Measurements from ENCODE around the gene HOXB5. TPM values are rescaled to one million over a fixed set of nuclear protein-coding genes. Genes with fewer than 3 reads are reported as not detected.

Gene HOXB5
- total RNA-seq, 1 experiment from 2014 or later: 2.3 TPM

DNA sequence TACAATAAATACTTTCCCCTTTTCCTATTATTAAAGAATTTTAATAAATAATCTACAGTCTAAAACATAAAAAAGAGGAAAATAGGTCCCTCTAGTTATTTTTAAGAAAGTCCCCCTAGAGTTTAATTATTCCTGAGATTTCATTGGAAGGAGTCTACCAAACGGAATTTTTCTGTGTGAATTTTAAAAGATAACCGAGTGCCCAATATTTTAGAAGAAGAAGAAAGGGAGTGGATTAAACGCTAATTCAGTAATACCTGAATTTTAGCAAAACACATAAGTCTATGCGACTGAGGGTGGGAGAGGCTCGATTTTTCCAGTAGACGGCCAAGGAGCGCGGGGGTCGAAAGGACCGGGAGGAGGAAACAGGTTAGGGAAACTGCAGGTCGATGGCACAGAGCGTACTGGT lies 50.9 kb downstream of the HOXB5 start:
- no peak for DNase-seq (ENCODE audit: extremely low read depth, low read depth)

DNA sequence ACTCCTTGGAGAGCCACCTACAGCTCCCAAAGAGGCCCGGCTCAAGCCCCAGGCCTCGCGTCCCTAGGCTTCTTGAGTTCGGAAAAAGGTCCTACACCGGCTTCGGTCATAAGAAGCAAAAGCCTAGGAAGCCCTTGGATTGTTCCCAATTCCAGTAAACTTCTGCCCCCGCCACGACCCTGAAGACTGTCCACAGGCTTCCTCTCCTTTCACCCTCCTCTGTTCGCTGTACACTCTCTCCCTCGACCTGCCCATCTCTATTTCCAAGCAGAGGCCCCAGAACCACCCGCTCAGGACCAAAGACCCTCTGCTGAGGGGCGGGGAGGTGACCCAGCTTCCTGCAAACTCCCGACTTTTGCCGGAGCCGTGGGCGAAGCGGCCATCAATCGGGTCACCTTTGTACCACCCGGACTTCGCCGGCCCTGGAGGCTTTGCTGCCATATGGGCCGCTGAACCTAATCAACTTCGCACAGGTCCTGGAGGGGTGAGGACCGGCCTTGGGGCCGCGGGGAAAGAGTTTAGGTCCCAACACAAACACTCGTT lies 51.4 kb downstream of the HOXB5 start:
- no peak for DNase-seq (ENCODE audit: extremely low read depth, low read depth)

DNA sequence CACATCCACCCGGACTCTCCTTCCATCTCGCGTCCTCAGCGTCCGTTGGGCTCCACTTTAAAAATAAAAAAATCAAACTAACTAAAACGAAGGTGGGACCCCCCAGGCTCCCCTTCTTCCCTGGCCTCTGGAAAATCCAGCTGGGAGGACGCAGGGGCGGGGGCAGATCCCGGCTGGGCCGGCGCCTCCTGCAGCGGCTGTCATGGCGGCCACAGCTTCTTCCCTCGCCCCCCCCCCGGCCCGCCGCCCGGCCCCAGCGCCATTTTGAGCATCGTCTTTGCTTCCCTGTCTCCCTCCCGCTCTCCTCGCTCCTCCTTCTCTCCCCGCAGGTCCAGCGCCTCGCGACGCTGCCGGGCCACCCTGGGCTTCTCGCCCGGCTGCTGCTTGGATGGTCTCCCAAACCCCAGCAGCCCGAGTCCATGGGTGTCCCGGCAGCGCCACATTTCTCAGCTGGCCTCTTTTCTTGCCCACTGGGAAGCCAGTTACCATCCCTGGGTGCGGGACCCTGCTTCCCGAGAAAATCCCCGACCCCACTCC lies 51.9 kb downstream of the HOXB5 start:
- DNase-seq (ENCODE audit: extremely low read depth, low read depth): no peak

Small RNA genes within 50 kb of the gene (small RNA-seq; reads per million reads assigned to genes)
- 0.27 to 3.3 reads per million in 2 experiments for gene MIR196A1

Other genes with a start within 250 kb of the HOXB5 start
- gene SKAP1, start 163.6 kb downstream of the HOXB5 start, total RNA-seq (2014; rRNA removed; shearing (Covaris generic)): 0.20 TPM in 1 of 2 replicates, not detected in the other
- gene HOXB1, start 62.8 kb downstream of the HOXB5 start, total RNA-seq (2014; rRNA removed; shearing (Covaris generic)): not detected in 2 replicates
- 0.52 TPM in 1 of 2 replicates, not detected in the other for gene HOXB2, start 48.7 kb downstream of the HOXB5 start, total RNA-seq (2014; rRNA removed; shearing (Covaris generic))
- 0.67 TPM in 1 of 2 replicates, not detected in the other for gene HOXB4, start 15.4 kb downstream of the HOXB5 start, total RNA-seq (2014; rRNA removed; shearing (Covaris generic))
- 1.4 and 5.3 TPM in 2 replicates for gene HOXB3, start 3.5 kb downstream of the HOXB5 start, total RNA-seq (2014; rRNA removed; shearing (Covaris generic))
- 11.6 and 13.7 TPM in 2 replicates for gene HOXB6, start 11.2 kb upstream of the HOXB5 start, total RNA-seq (2014; rRNA removed; shearing (Covaris generic))
- gene HOXB7, start 17.2 kb upstream of the HOXB5 start, total RNA-seq (2014; rRNA removed; shearing (Covaris generic)): 12.3 and 13.0 TPM in 2 replicates
- 0.52 and 1.2 TPM in 2 replicates for gene HOXB8, start 21.5 kb upstream of the HOXB5 start, total RNA-seq (2014; rRNA removed; shearing (Covaris generic))
- 22.2 and 24.7 TPM in 2 replicates for gene HOXB9, start 32.6 kb upstream of the HOXB5 start, total RNA-seq (2014; rRNA removed; shearing (Covaris generic))
- not detected in 2 replicates for gene PRAC1, start 128.7 kb upstream of the HOXB5 start, total RNA-seq (2014; rRNA removed; shearing (Covaris generic))
- gene PRAC2, start 129.4 kb upstream of the HOXB5 start, total RNA-seq (2014; rRNA removed; shearing (Covaris generic)): not detected in 2 replicates
- 1.9 and 2.0 TPM in 2 replicates for gene HOXB13, start 135.0 kb upstream of the HOXB5 start, total RNA-seq (2014; rRNA removed; shearing (Covaris generic))
- gene TTLL6, start 223.4 kb upstream of the HOXB5 start, total RNA-seq (2014; rRNA removed; shearing (Covaris generic)): not detected in 2 replicates
- gene CALCOCO2, start 237.3 kb upstream of the HOXB5 start, total RNA-seq (2014; rRNA removed; shearing (Covaris generic)): 44.0 and 57.8 TPM in 2 replicates

Data from NCI-H460 (cell line).